ENCODE measurements around the gene HSPB9. TPM values are rescaled to one million over a fixed set of nuclear protein-coding genes. Genes with fewer than 3 reads are reported as not detected.

HSPB9 gene
- total and polyA plus RNA-seq, 9 of the 15 experiments (the other 6 are each of a cell fraction or from before 2014, with no cell fraction given) = 0.04 to 0.16 (median 0.08) TPM; not detected in 3

DNA sequence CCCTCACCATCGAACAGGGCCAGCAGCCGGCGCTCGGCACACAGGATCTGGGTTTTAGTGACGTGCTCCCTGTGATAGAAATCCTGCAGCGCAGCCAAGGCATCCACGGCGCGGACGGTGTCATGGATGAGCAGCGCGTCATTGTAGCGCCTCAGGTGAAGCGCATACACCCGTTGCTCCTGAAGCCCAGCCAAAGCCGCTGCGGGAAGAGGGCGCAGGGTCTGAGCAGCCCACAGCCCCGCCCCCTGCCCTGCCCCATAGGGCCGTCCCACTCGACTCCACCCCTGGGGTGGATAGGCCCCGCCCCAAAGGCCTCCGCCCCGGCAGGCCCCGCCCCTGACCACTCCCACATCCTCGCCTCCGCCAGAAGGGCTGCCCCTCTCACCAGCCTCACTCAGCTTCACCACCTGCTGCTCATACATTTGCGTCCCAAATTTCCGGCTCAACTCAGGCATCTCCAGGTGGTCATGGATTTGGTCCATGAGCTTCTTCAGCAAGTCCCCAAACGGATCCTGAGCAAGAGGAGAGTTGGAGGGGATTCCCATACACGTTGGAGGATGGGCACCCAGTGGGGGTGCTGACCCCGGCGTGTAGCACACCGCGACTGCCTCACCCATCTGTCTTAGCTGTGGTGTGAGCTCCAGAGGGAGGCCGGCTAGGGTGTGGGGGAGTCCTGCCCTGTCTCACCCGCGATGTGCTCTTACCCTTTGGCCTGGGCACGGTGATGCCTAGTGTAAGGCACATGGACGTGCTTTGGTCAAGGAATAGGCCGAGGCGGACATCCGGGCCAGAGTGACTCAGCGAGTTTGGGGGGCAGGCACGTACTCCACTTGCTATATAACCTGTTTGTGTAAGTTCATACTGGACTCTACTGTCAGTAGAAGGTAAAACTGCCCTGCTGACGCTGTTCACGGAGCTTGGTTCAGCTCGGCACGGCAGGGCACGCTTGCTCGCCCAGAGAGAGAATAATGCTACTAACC, 14.7 kb upstream of the HSPB9 start (continued):
- TF ChIP-seq, protein P1, sequence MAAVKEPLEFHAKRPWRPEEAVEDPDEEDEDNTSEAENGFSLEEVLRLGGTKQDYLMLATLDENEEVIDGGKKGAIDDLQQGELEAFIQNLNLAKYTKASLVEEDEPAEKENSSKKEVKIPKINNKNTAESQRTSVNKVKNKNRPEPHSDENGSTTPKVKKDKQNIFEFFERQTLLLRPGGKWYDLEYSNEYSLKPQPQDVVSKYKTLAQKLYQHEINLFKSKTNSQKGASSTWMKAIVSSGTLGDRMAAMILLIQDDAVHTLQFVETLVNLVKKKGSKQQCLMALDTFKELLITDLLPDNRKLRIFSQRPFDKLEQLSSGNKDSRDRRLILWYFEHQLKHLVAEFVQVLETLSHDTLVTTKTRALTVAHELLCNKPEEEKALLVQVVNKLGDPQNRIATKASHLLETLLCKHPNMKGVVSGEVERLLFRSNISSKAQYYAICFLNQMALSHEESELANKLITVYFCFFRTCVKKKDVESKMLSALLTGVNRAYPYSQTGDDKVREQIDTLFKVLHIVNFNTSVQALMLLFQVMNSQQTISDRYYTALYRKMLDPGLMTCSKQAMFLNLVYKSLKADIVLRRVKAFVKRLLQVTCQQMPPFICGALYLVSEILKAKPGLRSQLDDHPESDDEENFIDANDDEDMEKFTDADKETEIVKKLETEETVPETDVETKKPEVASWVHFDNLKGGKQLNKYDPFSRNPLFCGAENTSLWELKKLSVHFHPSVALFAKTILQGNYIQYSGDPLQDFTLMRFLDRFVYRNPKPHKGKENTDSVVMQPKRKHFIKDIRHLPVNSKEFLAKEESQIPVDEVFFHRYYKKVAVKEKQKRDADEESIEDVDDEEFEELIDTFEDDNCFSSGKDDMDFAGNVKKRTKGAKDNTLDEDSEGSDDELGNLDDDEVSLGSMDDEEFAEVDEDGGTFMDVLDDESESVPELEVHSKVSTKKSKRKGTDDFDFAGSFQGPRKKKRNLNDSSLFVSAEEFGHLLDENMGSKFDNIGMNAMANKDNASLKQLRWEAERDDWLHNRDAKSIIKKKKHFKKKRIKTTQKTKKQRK (IDR thresholded peaks at IDR 0.05; ENCODE audit: borderline replicate concordance, low read depth, low read length) = no peak
- TF ChIP-seq PML (IDR thresholded peaks at IDR 0.05; ENCODE audit: low read length) = no peak
- no peak for TF ChIP-seq ZNF174 (CRISPR knock-in tag; IDR thresholded peaks at IDR 0.05)
- TF ChIP-seq HES1 (IDR thresholded peaks at IDR 0.05; ENCODE audit: low read depth) = no peak
- no peak for TF ChIP-seq XRCC4 (IDR thresholded peaks at IDR 0.05; ENCODE audit: extremely low read depth, insufficient read depth, insufficient read length)
- no peak for TF ChIP-seq ZBTB40 (IDR thresholded peaks at IDR 0.05)
- TF ChIP-seq ZBTB40 (CRISPR knock-in tag; IDR thresholded peaks at IDR 0.05) = no peak
- TF ChIP-seq ZBTB12 (CRISPR knock-in tag; IDR thresholded peaks at IDR 0.05) = 0 out of 2 replicates have a peak, but pooled peaks have one; percentile 7
- no peak for TF ChIP-seq POLR2B (IDR thresholded peaks at IDR 0.05; ENCODE audit: low read depth, partially characterized antibody)
- no peak for TF ChIP-seq HMG20B (CRISPR knock-in tag; IDR thresholded peaks at IDR 0.05)
- TF ChIP-seq TAF9B (IDR thresholded peaks at IDR 0.05; ENCODE audit: partially characterized antibody) = no peak
